ENCODE results near the gene LETMD1.

- TF ChIP-seq EZH2 (IDR thresholded peaks at IDR 0.05; ENCODE audit: borderline replicate concordance, insufficient read depth, low read depth, low read length, poor library complexity, severe bottlenecking) (no peak), CTCF (IDR thresholded peaks at IDR 0.05) (no peak)
Observed at GRCh38 chr12:51086933-51087332, 38.8 kb downstream of the LETMD1 start.

Data from B cell (primary cell).